ENCODE results near the gene DUSP3. TPM values are rescaled to one million over a fixed set of nuclear protein-coding genes. Genes with fewer than 3 reads are reported as not detected.

DUSP3 gene
- total RNA-seq, 1 experiment from 2014 or later = 39.7 TPM

- H3K27ac Mint-ChIP-seq (ENCODE audit: low read depth, unreplicated experiment) = no peak within 1 kb of the TSS
- intact Hi-C loops (cut with micrococcal nuclease) = loop anchor here (5.0 kb wide), 1 partner anchor 52 kb away; the partner anchor contains the start of gene MPP3
- ChIA-PET CTCF (interaction anchor here (0.6 to 1.3 kb wide), 3 partner anchors 13 to 86 kb away, joined by 3 read pairs; no protein-coding TSS in a partner anchor), POLR2A (interaction anchor here (0.6 to 3.0 kb wide), 2 partner anchors 10 to 204 kb away, joined by 3 to 8 read pairs; no protein-coding TSS in a partner anchor)
- peaks cover 4% of the 10 kb centered on the region for H3K4me1 Mint-ChIP-seq (ENCODE audit: insufficient read depth, unreplicated experiment)
- no peak for TF ChIP-seq CTCF (IDR thresholded peaks at IDR 0.05; ENCODE audit: unreplicated experiment)
- BruUV-seq (replicated peaks) = no TSS peak
- H3K4me3 Mint-ChIP-seq (ENCODE audit: unreplicated experiment) = peak within 1 kb of the TSS; percentile 77
- H3K27me3 Mint-ChIP-seq (ENCODE audit: insufficient read depth, unreplicated experiment) = no peaks in the 10 kb centered on the region
- no peak for DNase-seq (ENCODE audit: unreplicated experiment)
- peaks cover 11% of the 10 kb centered on the region for H3K36me3 Mint-ChIP-seq (ENCODE audit: insufficient read depth, unreplicated experiment)
- peaks cover 7% of the 10 kb centered on the region for H3K9me3 Mint-ChIP-seq (ENCODE audit: unreplicated experiment)
Observed at GRCh38 chr17:43780135-43780534, 1.4 kb upstream of the DUSP3 start, which contains the start of gene CFAP97D1. Gene CFAP97D1 (plus strand): TSS chr17:43780435. CDS start chr17:43780463, 28 bp downstream.

GRCh38 chr17:43779145-43780125 lies 658 bp upstream of the DUSP3 start:
- Mint-ChIP-seq H3K9me3 (ENCODE audit: unreplicated experiment) (peaks cover under 1% of the 10 kb centered on the region), H3K4me3 (ENCODE audit: unreplicated experiment) (peak overlapping the region; percentile 77), H3K36me3 (ENCODE audit: insufficient read depth, unreplicated experiment) (peaks cover 18% of the 10 kb centered on the region), H3K4me1 (ENCODE audit: insufficient read depth, unreplicated experiment) (no peaks in the 10 kb centered on the region), H3K27ac (ENCODE audit: low read depth, unreplicated experiment) (peak overlapping the region; percentile 93), H3K27me3 (ENCODE audit: insufficient read depth, unreplicated experiment) (no peaks in the 10 kb centered on the region)
- no peak for DNase-seq (ENCODE audit: unreplicated experiment)
- CTCF ChIA-PET = interaction anchor here (0.6 to 1.3 kb wide), 5 partner anchors 13 to 243 kb away, joined by 3 to 4 read pairs (median 3); no protein-coding TSS in a partner anchor
- intact Hi-C loops (cut with micrococcal nuclease) = loop anchor here (1.0 to 5.0 kb wide), 2 partner anchors 53 to 67 kb away; partner anchors contain the start of gene MPP3
- no TSS peak for BruUV-seq (replicated peaks)
- no peak for TF ChIP-seq CTCF (IDR thresholded peaks at IDR 0.05; ENCODE audit: unreplicated experiment)
- POLR2A ChIA-PET = interaction anchor here (1.1 to 3.0 kb wide), 6 partner anchors 10 to 464 kb away, joined by 3 to 8 read pairs (median 6); partner anchors contain the start of genes DHX8 and MPP3

GRCh38 chr17:43774304-43775250 lies 4.2 kb downstream of the DUSP3 start:
- peaks cover 65% of the 10 kb centered on the region for H3K36me3 Mint-ChIP-seq (ENCODE audit: insufficient read depth, unreplicated experiment)
- no peak overlapping the region for H3K4me3 Mint-ChIP-seq (ENCODE audit: unreplicated experiment)
- no peaks in the 10 kb centered on the region for H3K4me1 Mint-ChIP-seq (ENCODE audit: insufficient read depth, unreplicated experiment)
- no peak for DNase-seq (ENCODE audit: unreplicated experiment)
- intact Hi-C loops (cut with micrococcal nuclease) = no loop called here
- CTCF ChIA-PET = interaction anchor here (0.7 to 4.4 kb wide), 7 partner anchors 8 to 138 kb away, joined by 3 to 31 read pairs (median 3); no protein-coding TSS in a partner anchor
- H3K9me3 Mint-ChIP-seq (ENCODE audit: unreplicated experiment) = no peaks in the 10 kb centered on the region
- no peaks in the 10 kb centered on the region for H3K27me3 Mint-ChIP-seq (ENCODE audit: insufficient read depth, unreplicated experiment)
- POLR2A ChIA-PET = no interaction called here
- TF ChIP-seq CTCF (IDR thresholded peaks at IDR 0.05; ENCODE audit: unreplicated experiment) = no peak
- no TSS peak for BruUV-seq (replicated peaks)
- no peak overlapping the region for H3K27ac Mint-ChIP-seq (ENCODE audit: low read depth, unreplicated experiment)
